ENCODE results near the gene NFIL3.

DNA sequence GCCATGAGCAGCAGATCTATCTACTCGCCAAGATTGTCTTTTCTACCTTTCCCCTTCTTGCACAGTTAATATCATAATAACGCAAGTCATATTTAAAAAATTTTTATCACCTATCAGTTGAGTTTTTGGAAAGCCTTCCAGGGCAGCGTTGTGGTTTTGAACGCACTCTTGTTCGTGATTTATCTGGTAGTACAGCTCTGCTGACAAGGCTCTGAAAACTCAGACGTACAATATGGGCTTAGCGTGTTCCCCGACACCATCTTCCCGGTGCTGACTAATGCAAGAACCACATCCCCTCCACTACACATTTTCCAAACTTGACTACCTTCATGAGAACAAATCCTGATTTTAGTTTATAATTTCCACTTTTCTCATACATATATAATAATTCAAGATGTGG, 1.6 kb upstream of the NFIL3 start:
- TF ChIP-seq, protein P1, sequence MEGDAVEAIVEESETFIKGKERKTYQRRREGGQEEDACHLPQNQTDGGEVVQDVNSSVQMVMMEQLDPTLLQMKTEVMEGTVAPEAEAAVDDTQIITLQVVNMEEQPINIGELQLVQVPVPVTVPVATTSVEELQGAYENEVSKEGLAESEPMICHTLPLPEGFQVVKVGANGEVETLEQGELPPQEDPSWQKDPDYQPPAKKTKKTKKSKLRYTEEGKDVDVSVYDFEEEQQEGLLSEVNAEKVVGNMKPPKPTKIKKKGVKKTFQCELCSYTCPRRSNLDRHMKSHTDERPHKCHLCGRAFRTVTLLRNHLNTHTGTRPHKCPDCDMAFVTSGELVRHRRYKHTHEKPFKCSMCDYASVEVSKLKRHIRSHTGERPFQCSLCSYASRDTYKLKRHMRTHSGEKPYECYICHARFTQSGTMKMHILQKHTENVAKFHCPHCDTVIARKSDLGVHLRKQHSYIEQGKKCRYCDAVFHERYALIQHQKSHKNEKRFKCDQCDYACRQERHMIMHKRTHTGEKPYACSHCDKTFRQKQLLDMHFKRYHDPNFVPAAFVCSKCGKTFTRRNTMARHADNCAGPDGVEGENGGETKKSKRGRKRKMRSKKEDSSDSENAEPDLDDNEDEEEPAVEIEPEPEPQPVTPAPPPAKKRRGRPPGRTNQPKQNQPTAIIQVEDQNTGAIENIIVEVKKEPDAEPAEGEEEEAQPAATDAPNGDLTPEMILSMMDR (IDR thresholded peaks at IDR 0.05): no peak
- TF ChIP-seq POLR2A (IDR thresholded peaks at IDR 0.05) (no peak), POLR2AphosphoS5 (IDR thresholded peaks at IDR 0.05) (no peak)
